Hair follicular keratinocyte (primary cell): ENCODE data around the gene METTL1. TPM values are rescaled to one million over a fixed set of nuclear protein-coding genes. Genes with fewer than 3 reads are reported as not detected.

Source experiments
- total RNA-seq: library from RNA; depleted of rRNA; stranded (reverse); fragments of >200 nt; gene quantifications from 2 replicates; pipeline ENCODE4 v1.2.3, GENCODE V29; 2015

METTL1 gene
- total RNA-seq = 11.6 and 13.9 TPM in 2 replicates

GRCh38 chr12:57771873-57772428 is at the start of gene METTL1:
METTL1 (minus strand) TSS chr12:57772105; CDS start chr12:57772083, 22 bp downstream.

DNA sequence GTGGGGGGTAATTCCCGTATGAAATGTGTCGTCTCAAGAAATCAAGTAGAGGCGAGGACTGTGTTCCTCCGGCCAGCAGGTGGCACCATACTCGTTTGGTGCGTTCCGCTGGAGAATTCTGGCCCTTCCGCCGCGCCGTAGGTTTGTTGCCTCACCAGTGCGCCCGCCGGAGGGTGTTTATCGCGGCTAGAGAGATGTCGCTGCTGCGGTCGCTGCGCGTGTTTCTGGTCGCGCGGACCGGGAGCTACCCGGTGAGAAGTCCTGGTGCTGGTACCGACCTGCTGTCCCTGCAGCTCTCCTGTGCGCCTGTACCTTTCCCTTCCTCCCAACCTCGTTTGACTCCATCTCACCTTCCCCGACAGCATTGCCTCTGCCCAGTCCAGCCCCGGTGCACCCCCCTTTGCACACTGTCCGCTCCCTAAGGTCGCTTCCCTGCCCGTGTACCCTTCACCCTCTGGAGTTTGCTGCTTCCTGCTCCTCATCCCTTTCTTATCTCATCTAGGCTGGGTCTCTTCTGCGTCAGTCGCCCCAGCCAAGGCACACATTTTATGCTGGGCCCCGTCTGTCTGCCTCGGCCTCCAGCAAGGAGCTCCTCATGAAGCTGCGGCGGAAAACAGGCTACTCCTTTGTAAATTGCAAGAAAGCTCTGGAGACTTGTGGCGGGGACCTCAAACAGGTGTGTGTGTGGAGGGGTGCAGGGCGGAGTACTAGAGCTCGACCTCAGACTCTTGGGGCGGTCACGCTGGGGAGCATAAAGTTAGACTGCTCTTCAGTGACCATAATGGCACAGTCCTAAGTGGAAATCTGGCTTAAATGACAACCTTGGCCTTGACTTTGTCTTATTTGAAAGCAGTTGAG is 10.9 kb upstream of the METTL1 start, which contains the start of gene TSFM:
TSFM (plus strand) TSS at position 180 of the 858 bp plus-strand sequence; CDS start at position 195, 15 bp downstream.

DNA sequence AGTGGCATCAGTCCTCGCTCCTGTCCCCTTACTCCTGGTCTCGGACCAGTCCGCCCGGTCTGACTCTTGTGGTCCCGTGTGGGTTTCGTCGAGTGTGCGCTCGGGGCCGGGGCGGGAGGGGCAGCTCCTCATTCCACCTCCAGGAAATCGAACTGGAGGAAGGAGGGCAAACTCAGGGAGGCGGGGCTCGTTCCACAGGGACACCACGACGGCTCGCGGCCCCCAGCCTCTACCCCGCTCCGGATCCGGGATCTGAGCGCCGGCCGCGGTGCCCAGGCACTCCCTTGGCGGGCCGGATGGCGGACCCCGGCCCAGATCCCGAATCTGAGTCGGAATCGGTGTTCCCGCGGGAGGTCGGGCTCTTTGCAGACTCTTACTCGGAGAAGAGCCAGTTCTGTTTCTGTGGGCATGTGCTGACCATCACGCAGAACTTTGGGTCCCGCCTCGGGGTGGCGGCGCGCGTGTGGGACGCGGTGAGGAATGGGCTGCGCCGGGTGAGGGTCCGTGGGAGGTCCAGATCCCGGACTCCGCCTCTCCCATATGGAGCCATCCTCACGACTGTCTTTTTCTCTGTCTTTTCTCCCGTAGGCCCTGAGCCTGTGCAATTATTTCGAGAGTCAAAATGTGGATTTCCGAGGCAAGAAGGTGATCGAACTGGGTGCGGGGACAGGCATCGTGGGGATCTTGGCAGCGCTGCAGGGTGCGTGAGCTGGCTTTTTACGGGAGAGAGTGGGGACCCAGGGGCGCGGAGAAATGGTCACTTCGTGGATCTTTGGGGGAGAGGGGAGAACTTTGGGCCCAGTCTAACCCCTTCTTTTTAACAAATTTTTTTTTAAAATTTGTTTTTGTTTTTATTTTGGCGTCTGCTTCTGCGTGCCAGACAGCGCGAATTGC is 771 bp upstream of the METTL1 start, which contains the start of gene EEF1AKMT3:
EEF1AKMT3 (plus strand) TSS at position 186 of the 894 bp plus-strand sequence; CDS start at position 297, 111 bp downstream.

GRCh38 chr12:57766464-57767304 is 5.2 kb downstream of the METTL1 start, which contains the start of gene CYP27B1:
CYP27B1 (minus strand) TSS chr12:57767078; CDS start chr12:57767041, 37 bp downstream.

DNA sequence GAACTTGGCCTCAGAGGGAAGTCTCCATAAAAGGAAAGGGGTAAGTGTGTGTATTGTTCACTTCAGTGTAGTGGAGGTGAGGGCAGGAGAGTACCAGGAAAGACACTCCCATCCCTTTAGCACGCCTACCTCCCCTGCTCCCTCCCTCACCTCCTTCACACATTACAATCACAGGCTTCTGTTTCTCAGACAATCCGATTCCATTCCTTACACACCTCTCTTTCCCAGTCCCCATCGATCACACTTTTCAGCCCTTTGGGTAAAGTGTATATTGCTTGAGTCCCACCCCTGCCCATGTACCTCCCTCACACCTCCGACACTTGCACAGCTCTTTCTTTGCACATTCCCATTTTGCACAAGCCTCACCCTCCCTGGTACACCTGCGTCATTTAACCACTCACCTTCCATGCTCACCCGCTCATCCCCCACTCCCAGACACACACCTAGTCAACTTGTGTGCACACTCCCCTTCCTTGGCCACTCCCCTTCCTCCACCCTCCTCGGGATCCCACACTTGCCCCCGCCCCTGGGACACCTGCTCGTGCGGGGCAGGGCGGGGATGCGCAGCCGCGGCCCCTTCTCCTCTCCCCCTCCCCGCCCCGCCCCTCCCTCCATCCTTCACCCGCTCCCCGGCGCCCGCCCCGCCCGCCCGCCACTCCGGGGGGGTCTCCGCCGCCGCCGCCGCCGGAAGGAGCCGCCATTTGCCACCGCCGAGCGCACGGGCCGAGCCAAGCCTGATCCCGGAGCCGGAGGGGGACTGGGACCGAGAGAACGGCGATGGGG is 17.3 kb downstream of the METTL1 start, which contains the start of gene MARCHF9:
MARCHF9 (plus strand) TSS at position 693 of the 783 bp plus-strand sequence. CDS start 426 bp downstream, outside the sequence.

DNA sequence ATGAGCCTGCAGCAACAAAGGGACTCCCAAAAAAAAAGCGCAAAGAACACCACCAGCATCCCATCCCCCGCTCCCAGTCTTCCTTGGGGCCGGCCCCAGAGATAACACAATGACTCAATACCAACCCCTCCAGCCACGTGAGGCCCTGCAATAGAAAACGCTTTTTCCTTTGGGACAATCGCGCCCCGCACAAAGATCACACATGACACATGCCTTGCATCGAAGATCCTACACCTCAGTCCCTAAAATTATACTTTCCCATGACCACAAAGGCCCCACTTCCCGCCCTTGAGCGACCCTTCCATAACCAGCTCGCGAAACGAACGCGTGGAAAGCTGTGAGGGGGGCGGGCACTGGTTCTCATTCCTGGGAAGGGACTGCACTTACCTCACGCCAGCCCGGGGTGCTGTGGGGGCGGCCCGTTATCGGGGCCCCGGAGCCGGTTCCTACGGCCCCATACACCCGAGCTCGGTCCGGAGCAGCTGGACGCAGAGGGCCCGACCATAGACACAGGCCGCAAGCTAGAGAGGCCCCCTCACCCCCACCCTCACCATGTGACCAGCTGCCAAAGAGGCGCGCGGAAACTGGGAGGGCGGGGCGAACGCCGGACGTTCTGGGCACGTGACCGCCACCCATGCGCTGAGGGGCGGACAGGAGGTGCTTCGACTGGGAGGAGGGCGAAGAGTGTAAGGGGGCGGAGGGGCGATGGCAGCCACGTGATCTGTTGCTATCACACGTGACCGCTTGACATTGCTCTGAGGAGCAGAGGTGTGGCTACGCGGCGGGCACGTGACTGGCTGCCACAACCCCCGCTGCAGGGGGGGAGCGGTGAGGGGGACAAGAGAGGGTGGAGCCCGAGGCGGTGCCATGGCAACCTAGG is 19.9 kb downstream of the METTL1 start, which contains the start of gene CDK4:
CDK4 (minus strand) TSS at position 523 of the 880 bp plus-strand sequence. CDS start 593 bp downstream, outside the sequence.

GRCh38 chr12:57744777-57745484 is 27.0 kb downstream of the METTL1 start, which contains the start of gene TSPAN31:
TSPAN31 (plus strand) TSS chr12:57745039; CDS start chr12:57745155, 116 bp downstream.

GRCh38 chr12:57738661-57739237 is 33.2 kb downstream of the METTL1 start, which contains the start of gene AGAP2:
AGAP2 (minus strand) TSS chr12:57738742; CDS start chr12:57738246, 496 bp downstream.

Other genes starting within 250 kb of the METTL1 start
- 2.7 and 3.3 TPM in 2 replicates for gene MBD6, start 249.3 kb downstream of the METTL1 start, total RNA-seq
- 175 and 190 TPM in 2 replicates for gene DCTN2, start 224.9 kb downstream of the METTL1 start, total RNA-seq
- gene KIF5A, start 222.1 kb downstream of the METTL1 start, total RNA-seq = 0.08 and 0.19 TPM in 2 replicates
- 57.7 and 73.4 TPM in 2 replicates for gene PIP4K2C, start 180.9 kb downstream of the METTL1 start, total RNA-seq
- gene DTX3, start 167.3 kb downstream of the METTL1 start, total RNA-seq = 5.7 and 11.7 TPM in 2 replicates
- gene ARHGEF25, start 160.7 kb downstream of the METTL1 start, total RNA-seq = 0.76 and 2.0 TPM in 2 replicates
- 0.34 and 1.2 TPM in 2 replicates for gene B4GALNT1, start 138.9 kb downstream of the METTL1 start, total RNA-seq
- gene OS9, start 78.0 kb downstream of the METTL1 start, total RNA-seq = 137 and 149 TPM in 2 replicates
- 0.80 and 0.94 TPM in 2 replicates for gene AGAP2, start 33.4 kb downstream of the METTL1 start, total RNA-seq
- 54.4 and 65.6 TPM in 2 replicates for gene TSPAN31, start 27.1 kb downstream of the METTL1 start, total RNA-seq
- 102 and 145 TPM in 2 replicates for gene CDK4, start 19.8 kb downstream of the METTL1 start, total RNA-seq
- gene MARCHF9, start 17.0 kb downstream of the METTL1 start, total RNA-seq = 6.1 and 9.1 TPM in 2 replicates
- gene CYP27B1, start 5.0 kb downstream of the METTL1 start, total RNA-seq = 92.0 and 93.4 TPM in 2 replicates
- gene EEF1AKMT3, start 509 bp upstream of the METTL1 start, total RNA-seq = 4.9 and 5.2 TPM in 2 replicates
- gene TSFM, start 10.7 kb upstream of the METTL1 start, total RNA-seq = 30.2 and 41.5 TPM in 2 replicates
- 0.23 and 0.53 TPM in 2 replicates for gene AVIL, start 46.6 kb upstream of the METTL1 start, total RNA-seq
- gene CTDSP2, start 74.6 kb upstream of the METTL1 start, total RNA-seq = 37.1 and 60.8 TPM in 2 replicates
- gene ATP23, start 169.5 kb upstream of the METTL1 start, total RNA-seq = 14.7 and 15.2 TPM in 2 replicates